ENCODE results near the gene TGIF1.
A peak's percentile ranks its signal among the peaks of the same experiment; 100 is the strongest.

The TGIF1 gene

GRCh38 chr18:3454365-3455089 lies 4.6 kb downstream of the TGIF1 start:
- Histone ChIP-seq H3K27ac (ENCODE audit: low read depth, low read length) (peak overlapping the region; percentile 100), H3K36me3 (ENCODE audit: control insufficient read depth in 5 of 5, insufficient read depth in 5 of 5, low read length in 5 of 5) (peaks cover 18 to 36% (median 31%) of the 10 kb centered on the region in 5 donors), H3K9ac (ENCODE audit: low read length in 5 of 5) (peak overlapping the region in 4 of 5 donors; percentile 7 to 74 (median 50)), H3K27me3 (ENCODE audit: control insufficient read depth in 5 of 5, insufficient read depth in 4 of 5, low read length in 5 of 5) (no peaks in the 10 kb centered on the region), H3K9me3 (ENCODE audit: control insufficient read depth in 5 of 5, low read length in 5 of 5) (no peaks in the 10 kb centered on the region), H3K4me1 (ENCODE audit: control insufficient read depth in 5 of 5, insufficient read depth in 5 of 5, low read length in 5 of 5) (peaks cover 5 to 59% (median 34%) of the 10 kb centered on the region in 5 donors), H3K4me3 (ENCODE audit: low read depth in 1 of 5, low read length in 5 of 5) (peak overlapping the region; percentile 81 to 94 (median 93))

GRCh38 chr18:3455090-3455635 lies 5.2 kb downstream of the TGIF1 start:
- Histone ChIP-seq H3K9ac (ENCODE audit: low read length in 5 of 5) (peak overlapping the region in 3 of 5 donors; percentile 7 to 68 (median 62)), H3K9me3 (ENCODE audit: control insufficient read depth in 5 of 5, low read length in 5 of 5) (no peaks in the 10 kb centered on the region), H3K27me3 (ENCODE audit: control insufficient read depth in 5 of 5, insufficient read depth in 4 of 5, low read length in 5 of 5) (no peaks in the 10 kb centered on the region), H3K36me3 (ENCODE audit: control insufficient read depth in 5 of 5, insufficient read depth in 5 of 5, low read length in 5 of 5) (peaks cover 18 to 36% (median 31%) of the 10 kb centered on the region in 5 donors), H3K4me3 (ENCODE audit: low read depth in 1 of 5, low read length in 5 of 5) (peak overlapping the region in 2 of 5 donors; percentile 93), H3K4me1 (ENCODE audit: control insufficient read depth in 5 of 5, insufficient read depth in 5 of 5, low read length in 5 of 5) (peaks cover 5 to 55% (median 34%) of the 10 kb centered on the region in 5 donors), H3K27ac (ENCODE audit: low read depth, low read length) (peak overlapping the region; percentile 100)

- Histone ChIP-seq H3K9ac (ENCODE audit: low read length in 5 of 5) (no peak overlapping the region), H3K4me3 (ENCODE audit: low read depth in 1 of 5, low read length in 5 of 5) (no peak overlapping the region), H3K27ac (ENCODE audit: low read depth, low read length) (peak overlapping the region; percentile 100), H3K27me3 (ENCODE audit: control insufficient read depth in 5 of 5, insufficient read depth in 4 of 5, low read length in 5 of 5) (no peaks in the 10 kb centered on the region), H3K36me3 (ENCODE audit: control insufficient read depth in 5 of 5, insufficient read depth in 5 of 5, low read length in 5 of 5) (peaks cover 25 to 36% (median 32%) of the 10 kb centered on the region in 5 donors), H3K9me3 (ENCODE audit: control insufficient read depth in 5 of 5, low read length in 5 of 5) (no peaks in the 10 kb centered on the region), H3K4me1 (ENCODE audit: control insufficient read depth in 5 of 5, insufficient read depth in 5 of 5, low read length in 5 of 5) (peaks cover 5 to 48% (median 34%) of the 10 kb centered on the region in 5 donors)
Measured at GRCh38 chr18:3455907-3456685, 6.1 kb downstream of the TGIF1 start.

- H3K9me3 ChIP-seq (ENCODE audit: control insufficient read depth in 5 of 5, low read length in 5 of 5): no peaks in the 10 kb centered on the region
- H3K27ac ChIP-seq (ENCODE audit: low read depth, low read length): peak overlapping the region; percentile 34
- no peak overlapping the region for H3K9ac ChIP-seq (ENCODE audit: low read length in 5 of 5)
- no peak overlapping the region for H3K4me3 ChIP-seq (ENCODE audit: low read depth in 1 of 5, low read length in 5 of 5)
- peaks cover 25 to 36% (median 32%) of the 10 kb centered on the region in 5 donors for H3K36me3 ChIP-seq (ENCODE audit: control insufficient read depth in 5 of 5, insufficient read depth in 5 of 5, low read length in 5 of 5)
- no peaks in the 10 kb centered on the region for H3K27me3 ChIP-seq (ENCODE audit: control insufficient read depth in 5 of 5, insufficient read depth in 4 of 5, low read length in 5 of 5)
- H3K4me1 ChIP-seq (ENCODE audit: control insufficient read depth in 5 of 5, insufficient read depth in 5 of 5, low read length in 5 of 5): peaks cover 5 to 45% (median 32%) of the 10 kb centered on the region in 5 donors
Measured at GRCh38 chr18:3456686-3457069, 6.7 kb downstream of the TGIF1 start.

- Histone ChIP-seq H3K4me3 (ENCODE audit: low read depth in 1 of 5, low read length in 5 of 5) (no peak overlapping the region), H3K4me1 (ENCODE audit: control insufficient read depth in 5 of 5, insufficient read depth in 5 of 5, low read length in 5 of 5) (peaks cover 5 to 39% (median 29%) of the 10 kb centered on the region in 5 donors), H3K36me3 (ENCODE audit: control insufficient read depth in 5 of 5, insufficient read depth in 5 of 5, low read length in 5 of 5) (peaks cover 25 to 39% (median 35%) of the 10 kb centered on the region in 5 donors), H3K9me3 (ENCODE audit: control insufficient read depth in 5 of 5, low read length in 5 of 5) (peaks cover 0 to 3% (median 0%) of the 10 kb centered on the region in 5 donors), H3K27me3 (ENCODE audit: control insufficient read depth in 5 of 5, insufficient read depth in 4 of 5, low read length in 5 of 5) (no peaks in the 10 kb centered on the region), H3K9ac (ENCODE audit: low read length in 5 of 5) (no peak overlapping the region), H3K27ac (ENCODE audit: low read depth, low read length) (peak overlapping the region; percentile 34)
Measured at GRCh38 chr18:3457261-3457724, 7.3 kb downstream of the TGIF1 start.

- Histone ChIP-seq H3K27ac (ENCODE audit: low read depth, low read length) (no peak overlapping the region), H3K4me1 (ENCODE audit: control insufficient read depth in 5 of 5, insufficient read depth in 5 of 5, low read length in 5 of 5) (peaks cover 4 to 28% (median 19%) of the 10 kb centered on the region in 5 donors), H3K9ac (ENCODE audit: low read length in 5 of 5) (no peak overlapping the region), H3K4me3 (ENCODE audit: low read depth in 1 of 5, low read length in 5 of 5) (no peak overlapping the region), H3K36me3 (ENCODE audit: control insufficient read depth in 5 of 5, insufficient read depth in 5 of 5, low read length in 5 of 5) (peaks cover 25 to 39% (median 35%) of the 10 kb centered on the region in 5 donors), H3K27me3 (ENCODE audit: control insufficient read depth in 5 of 5, insufficient read depth in 4 of 5, low read length in 5 of 5) (no peaks in the 10 kb centered on the region), H3K9me3 (ENCODE audit: control insufficient read depth in 5 of 5, low read length in 5 of 5) (peaks cover 0 to 3% (median 0%) of the 10 kb centered on the region in 5 donors)
Measured at GRCh38 chr18:3458378-3458777, 8.4 kb downstream of the TGIF1 start.

GRCh38 chr18:3458952-3459853 lies 9.2 kb downstream of the TGIF1 start:
- H3K36me3 ChIP-seq (ENCODE audit: control insufficient read depth in 5 of 5, insufficient read depth in 5 of 5, low read length in 5 of 5): peaks cover 25 to 39% (median 35%) of the 10 kb centered on the region in 5 donors
- H3K4me1 ChIP-seq (ENCODE audit: control insufficient read depth in 5 of 5, insufficient read depth in 5 of 5, low read length in 5 of 5): peaks cover 4 to 20% (median 12%) of the 10 kb centered on the region in 5 donors
- H3K27me3 ChIP-seq (ENCODE audit: control insufficient read depth in 5 of 5, insufficient read depth in 4 of 5, low read length in 5 of 5): no peaks in the 10 kb centered on the region
- peaks cover 0 to 3% (median 0%) of the 10 kb centered on the region in 5 donors for H3K9me3 ChIP-seq (ENCODE audit: control insufficient read depth in 5 of 5, low read length in 5 of 5)
- H3K4me3 ChIP-seq (ENCODE audit: low read depth in 1 of 5, low read length in 5 of 5): no peak overlapping the region
- H3K27ac ChIP-seq (ENCODE audit: low read depth, low read length): no peak overlapping the region
- no peak overlapping the region for H3K9ac ChIP-seq (ENCODE audit: low read length in 5 of 5)

- Histone ChIP-seq H3K27me3 (ENCODE audit: control insufficient read depth in 5 of 5, insufficient read depth in 4 of 5, low read length in 5 of 5) (no peaks in the 10 kb centered on the region), H3K9me3 (ENCODE audit: control insufficient read depth in 5 of 5, low read length in 5 of 5) (peaks cover 0 to 3% (median 0%) of the 10 kb centered on the region in 5 donors), H3K4me3 (ENCODE audit: low read depth in 1 of 5, low read length in 5 of 5) (no peak overlapping the region), H3K9ac (ENCODE audit: low read length in 5 of 5) (no peak overlapping the region), H3K4me1 (ENCODE audit: control insufficient read depth in 5 of 5, insufficient read depth in 5 of 5, low read length in 5 of 5) (peaks cover 0 to 8% (median 1%) of the 10 kb centered on the region in 5 donors), H3K36me3 (ENCODE audit: control insufficient read depth in 5 of 5, insufficient read depth in 5 of 5, low read length in 5 of 5) (peaks cover 25 to 39% (median 35%) of the 10 kb centered on the region in 5 donors), H3K27ac (ENCODE audit: low read depth, low read length) (no peak overlapping the region)
Measured at GRCh38 chr18:3460823-3461398, 10.9 kb downstream of the TGIF1 start.

GRCh38 chr18:3461704-3462103 lies 11.7 kb downstream of the TGIF1 start:
- H3K27ac ChIP-seq (ENCODE audit: low read depth, low read length): no peak overlapping the region
- peaks cover 0 to 3% (median 0%) of the 10 kb centered on the region in 5 donors for H3K9me3 ChIP-seq (ENCODE audit: control insufficient read depth in 5 of 5, low read length in 5 of 5)
- H3K4me1 ChIP-seq (ENCODE audit: control insufficient read depth in 5 of 5, insufficient read depth in 5 of 5, low read length in 5 of 5): peaks cover 0 to 11% (median 6%) of the 10 kb centered on the region in 5 donors
- H3K9ac ChIP-seq (ENCODE audit: low read length in 5 of 5): no peak overlapping the region
- H3K27me3 ChIP-seq (ENCODE audit: control insufficient read depth in 5 of 5, insufficient read depth in 4 of 5, low read length in 5 of 5): no peaks in the 10 kb centered on the region
- H3K36me3 ChIP-seq (ENCODE audit: control insufficient read depth in 5 of 5, insufficient read depth in 5 of 5, low read length in 5 of 5): peaks cover 21 to 31% (median 29%) of the 10 kb centered on the region in 5 donors
- H3K4me3 ChIP-seq (ENCODE audit: low read depth in 1 of 5, low read length in 5 of 5): no peak overlapping the region

Measured in subcutaneous abdominal adipose tissue (tissue), 5 donors.